ENCODE data around the gene SEPSECS.
"Not testable (repeated sequence)": the region's sequence is repeated elsewhere in the genome, so short reads cannot be mapped to it uniquely, and the experiment has no call there.

Gene SEPSECS

GRCh38 chr4:25109511-25109910 is 50.7 kb downstream of the SEPSECS start:
- no peak for DNase-seq (ENCODE audit: low read depth)

- no peak for DNase-seq (ENCODE audit: low read depth)
Observed at GRCh38 chr4:25108556-25108955, 51.7 kb downstream of the SEPSECS start.

DNA sequence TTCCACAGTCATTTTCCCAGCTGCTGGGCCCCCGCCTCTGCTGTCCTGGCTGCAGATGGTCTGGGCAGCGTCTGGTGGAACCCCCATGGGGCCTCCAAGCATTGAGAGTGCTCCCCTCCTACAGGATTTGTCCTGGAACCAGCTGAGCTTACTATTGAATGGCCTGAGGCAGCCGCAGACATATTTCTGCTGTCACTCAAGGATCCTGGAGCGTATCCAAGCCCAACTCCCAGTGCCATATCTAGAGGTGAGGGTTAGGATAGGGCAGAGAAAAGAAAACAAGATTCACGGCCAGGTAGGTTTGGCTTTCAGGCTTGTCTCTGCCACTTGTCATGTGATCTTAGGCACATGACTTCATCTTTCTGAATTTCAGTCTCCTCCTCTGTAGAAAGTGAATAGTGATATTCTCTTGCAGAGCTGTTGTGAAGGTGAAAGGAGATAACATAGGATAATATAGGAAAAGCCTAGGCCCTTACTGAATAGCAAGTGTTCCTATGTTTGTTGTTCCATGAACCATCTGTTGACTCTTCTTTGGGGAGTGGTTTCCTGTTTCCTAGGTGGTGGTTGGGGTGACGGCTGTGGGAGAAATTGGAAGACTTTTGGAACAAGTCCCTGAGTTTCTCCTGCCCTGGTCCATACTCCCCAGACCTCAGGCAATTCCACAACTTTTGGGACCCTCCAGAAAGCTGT is 52.3 kb downstream of the SEPSECS start:
- DNase-seq (ENCODE audit: low read depth): no peak

GRCh38 chr4:25106363-25107151 is 53.7 kb downstream of the SEPSECS start:
- DNase-seq (ENCODE audit: low read depth): no peak

DNA sequence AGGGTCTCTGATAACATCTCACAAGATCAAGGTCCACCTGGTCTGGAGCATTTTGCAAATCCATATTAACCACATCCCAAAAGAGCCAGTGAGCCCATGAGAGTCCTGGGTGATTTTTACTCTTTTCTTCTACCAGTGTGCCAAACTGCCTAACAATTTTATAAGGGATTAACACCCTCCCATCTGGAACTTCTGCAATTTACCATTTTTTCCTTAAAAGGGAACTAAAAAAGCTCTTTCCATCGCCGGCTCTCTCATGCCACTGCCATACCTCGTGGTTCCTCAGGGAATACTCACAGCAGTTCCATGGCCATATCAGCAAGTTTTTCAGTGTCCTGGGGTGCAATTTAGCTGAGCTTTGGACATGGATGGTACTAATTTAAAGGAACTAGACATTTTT is 55.7 kb downstream of the SEPSECS start:
- DNase-seq (ENCODE audit: low read depth): no peak

DNA sequence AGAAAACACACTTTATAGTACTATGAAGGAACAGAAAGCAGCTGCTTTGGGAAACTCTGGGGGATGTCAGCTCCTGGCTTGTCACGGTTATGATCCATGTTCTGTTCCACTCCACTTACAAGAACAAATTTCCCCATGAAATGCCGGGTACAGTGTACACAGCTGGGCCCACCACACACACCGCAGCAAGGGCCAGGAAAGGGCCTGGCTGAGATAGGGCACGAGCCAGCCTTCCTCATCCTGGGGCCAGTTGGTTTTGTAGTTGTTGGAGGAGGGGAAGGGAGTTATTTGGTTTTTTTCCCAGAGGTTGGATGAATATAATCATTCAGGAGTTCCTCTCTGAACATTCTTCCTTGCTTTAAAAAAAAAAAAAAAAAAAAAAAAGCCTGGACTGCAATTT is 56.8 kb downstream of the SEPSECS start:
- no peak for DNase-seq (ENCODE audit: low read depth)

DNA sequence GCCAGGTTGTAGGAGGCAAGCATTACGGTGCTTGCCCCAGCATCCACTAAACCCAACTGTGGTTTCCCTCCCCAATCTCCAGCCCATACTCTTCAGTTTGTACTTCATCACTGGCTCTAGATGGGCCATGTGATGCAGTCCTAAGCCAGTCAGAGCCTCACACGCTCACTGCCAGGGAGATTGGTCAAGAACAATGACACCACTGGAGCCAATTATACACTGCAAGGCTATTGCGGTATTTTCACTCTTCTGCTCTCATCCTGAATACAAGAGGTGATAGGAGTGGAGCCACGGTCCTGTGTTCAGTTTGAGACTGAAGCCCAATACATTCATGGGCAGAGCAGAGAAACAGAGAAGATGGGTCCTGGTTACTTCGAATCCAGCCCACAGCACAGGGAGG is 58.4 kb downstream of the SEPSECS start:
- DNase-seq (ENCODE audit: low read depth): no peak

DNA sequence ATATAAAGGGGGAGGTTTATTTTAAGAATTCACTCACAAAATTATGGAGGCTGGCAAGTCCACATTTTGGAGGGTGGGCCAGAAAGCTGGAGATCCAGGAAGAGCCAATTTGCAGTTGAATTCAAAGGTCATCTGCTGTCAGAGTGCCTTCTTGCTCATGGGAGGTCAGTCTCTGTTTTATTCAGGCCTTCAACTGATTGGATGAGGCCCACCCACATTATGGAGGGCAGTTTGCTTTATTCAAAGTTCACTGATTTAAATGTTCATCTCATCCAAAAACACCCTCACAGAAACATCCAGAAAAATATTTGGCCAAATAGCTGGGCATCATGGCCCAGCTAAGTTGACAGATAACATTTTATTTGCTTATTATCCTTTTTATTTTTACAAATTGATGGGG is 59.5 kb downstream of the SEPSECS start:
- no peak for DNase-seq (ENCODE audit: low read depth)

DNA sequence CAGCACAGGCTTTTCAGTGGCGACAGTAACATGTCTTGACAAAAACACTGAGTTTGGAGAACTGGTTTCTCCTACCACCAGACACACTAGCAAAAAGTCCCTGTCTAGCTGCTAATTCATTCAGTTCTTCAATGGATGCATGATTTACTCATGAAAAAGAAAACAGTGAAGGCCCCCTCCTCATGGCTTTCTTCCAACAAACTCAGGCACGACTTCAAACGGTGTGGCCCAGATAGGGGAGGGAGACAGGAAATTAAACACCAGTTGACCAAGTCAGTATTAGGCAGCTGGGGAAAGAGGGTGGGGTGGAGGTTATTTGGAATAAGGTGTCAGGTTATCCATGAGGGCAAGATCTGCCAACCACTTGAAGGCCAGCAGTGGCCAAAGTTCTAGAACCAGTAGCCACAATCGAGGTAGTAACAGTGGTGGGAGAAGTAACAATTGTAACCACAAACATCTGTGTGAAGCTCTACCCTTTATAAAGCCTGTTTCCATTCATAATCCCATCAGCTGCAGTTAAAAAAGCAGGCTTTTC is 60.2 kb downstream of the SEPSECS start:
- DNase-seq (ENCODE audit: low read depth): no peak

DNA sequence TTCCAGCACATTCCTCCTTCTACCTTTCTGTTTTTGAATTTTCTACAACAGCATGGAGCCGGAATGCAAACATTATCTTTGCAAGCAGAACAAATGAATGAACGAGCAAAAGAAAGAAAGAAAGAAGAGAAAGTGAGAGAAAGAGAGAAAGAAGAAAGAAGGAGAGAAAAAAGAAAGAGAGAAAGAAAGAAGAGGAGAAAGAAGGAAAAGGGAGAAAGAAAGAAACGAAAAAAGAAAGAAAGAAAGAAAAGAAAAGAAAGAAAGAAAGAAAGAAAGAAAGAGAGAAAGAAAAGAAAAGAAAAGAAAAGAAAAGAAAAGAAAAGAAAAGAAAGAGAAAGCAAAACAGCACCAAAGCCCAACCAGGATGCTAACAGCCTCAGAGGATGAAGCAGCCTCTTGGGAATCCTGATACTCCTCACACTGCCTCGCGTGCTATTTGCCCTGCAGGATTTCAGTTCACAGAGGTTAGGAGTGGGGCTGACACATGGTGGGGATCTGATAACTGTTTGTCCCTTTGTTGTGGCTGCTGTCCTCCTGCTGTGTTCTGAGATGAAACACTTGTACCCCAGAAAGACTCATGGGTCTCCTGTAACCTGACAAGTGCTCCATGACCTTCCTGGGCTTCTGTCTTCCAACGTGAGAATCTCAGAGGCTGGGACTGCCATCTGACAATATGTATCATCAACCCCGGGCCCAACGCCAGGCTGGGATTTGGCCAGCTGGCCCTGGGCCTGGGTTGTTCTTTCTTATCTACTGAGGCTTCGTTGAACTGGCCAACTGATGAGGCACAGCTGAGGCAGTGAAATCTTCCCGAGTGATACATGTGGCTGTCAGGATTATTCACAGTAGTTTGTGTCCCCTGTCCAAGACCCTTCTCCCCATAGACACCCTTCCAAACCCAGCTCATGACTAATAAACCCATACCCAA is 61.0 kb downstream of the SEPSECS start:
- DNase-seq (ENCODE audit: low read depth): peak; percentile 12

GRCh38 chr4:25096981-25097443 is 63.2 kb downstream of the SEPSECS start:
- DNase-seq (ENCODE audit: low read depth): no peak

DNA sequence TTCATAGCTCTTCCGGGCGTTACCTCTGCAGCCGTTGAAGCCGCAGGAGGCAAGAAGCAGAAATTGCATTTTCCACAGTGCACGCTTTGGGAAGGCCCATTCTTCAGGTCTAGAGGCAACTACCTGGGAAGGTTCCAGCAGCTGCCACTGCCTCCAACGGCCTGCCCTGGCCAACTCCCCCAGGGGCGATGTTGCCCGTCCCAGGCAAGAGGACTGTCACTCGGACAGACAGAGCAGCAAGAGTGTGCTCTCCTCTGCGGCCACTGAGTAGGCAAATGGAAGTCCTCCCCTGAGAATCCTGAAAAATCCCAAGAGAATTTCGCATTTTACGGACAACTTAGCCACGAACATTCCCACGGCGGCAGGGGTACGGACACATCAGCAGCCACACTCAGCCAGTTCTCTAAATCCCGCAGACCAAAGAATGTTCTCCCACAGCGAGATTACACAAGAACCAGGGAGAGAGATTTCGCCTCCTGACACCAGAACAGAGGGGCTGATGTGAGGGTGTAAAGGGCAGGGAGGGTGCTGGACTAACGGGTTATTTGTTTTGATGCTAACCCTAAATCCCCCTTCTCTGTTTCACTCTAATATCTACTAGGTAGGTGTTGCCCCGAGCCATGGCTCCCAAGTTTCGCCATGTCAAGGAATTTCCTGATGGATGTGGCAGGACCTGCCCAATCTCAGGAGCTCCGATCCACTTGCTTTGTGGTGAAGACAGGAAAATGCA is 63.8 kb downstream of the SEPSECS start:
- no peak for DNase-seq (ENCODE audit: low read depth)

DNA sequence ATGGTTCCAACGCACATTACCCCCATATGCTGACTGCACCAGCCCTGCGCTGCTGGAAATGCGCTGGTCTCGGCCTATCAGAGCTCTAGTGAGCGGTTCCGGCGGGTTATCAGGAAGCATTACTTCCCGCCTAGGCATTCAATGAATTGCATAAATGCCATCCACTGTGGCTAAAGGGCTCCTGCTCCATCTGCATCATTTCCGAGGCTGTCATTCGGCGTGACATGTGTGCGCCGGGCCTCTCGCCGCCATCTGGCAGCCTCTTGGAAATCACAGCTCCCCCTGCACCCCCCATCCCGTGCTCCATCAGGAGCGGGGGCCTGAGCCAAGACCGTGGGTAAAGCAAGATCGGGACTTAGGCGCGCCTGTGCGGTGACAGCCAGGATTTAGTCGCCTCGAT is 64.4 kb downstream of the SEPSECS start:
- DNase-seq (ENCODE audit: low read depth): no peak

DNA sequence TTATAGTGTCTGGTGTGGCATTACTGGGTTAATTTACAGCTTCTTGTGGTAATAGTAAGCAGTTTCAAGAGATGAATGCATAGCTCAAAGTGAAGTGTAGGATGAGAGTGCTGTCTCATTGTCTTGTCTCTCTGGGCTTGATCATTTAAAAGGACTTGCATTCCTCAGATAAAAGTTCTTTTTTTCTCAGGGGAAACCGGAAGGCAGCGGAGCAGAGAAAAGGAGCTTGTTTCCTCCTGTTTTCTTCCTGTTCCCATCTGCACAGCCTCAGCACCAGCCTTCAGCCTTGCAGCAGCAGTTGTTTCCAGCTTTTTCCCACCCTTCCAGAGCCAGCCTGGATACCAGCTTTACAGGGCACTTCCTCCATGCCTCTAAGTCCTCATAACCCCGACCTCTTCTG is 68.1 kb downstream of the SEPSECS start:
- no peak for DNase-seq (ENCODE audit: low read depth)

- DNase-seq (ENCODE audit: low read depth): no peak
Observed at GRCh38 chr4:25090516-25090915, 69.7 kb downstream of the SEPSECS start.

GRCh38 chr4:25089051-25089763 is 71.0 kb downstream of the SEPSECS start:
- no peak for DNase-seq (ENCODE audit: low read depth)

GRCh38 chr4:25088093-25088952 is 71.9 kb downstream of the SEPSECS start:
- DNase-seq (ENCODE audit: low read depth): no peak

DNA sequence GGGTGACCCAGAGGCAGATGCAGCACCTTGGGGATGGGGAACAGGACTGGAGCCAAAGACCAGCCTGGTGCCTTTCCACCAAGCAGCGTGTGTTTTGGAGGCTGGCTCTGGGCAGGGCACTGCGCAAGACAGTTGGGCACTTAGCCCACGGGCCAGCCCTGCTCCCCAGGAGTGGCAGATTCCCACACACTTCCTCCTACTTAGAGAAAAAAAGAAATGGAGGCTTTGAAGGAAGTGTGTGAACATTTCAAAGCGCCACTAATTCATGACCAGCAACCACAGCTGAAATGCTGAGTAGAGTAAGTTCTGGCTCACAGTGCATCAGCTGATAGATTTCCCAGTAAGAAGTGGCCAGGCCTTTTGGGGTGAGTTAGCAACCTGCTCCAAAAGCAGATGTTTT is 74.6 kb downstream of the SEPSECS start:
- no peak for DNase-seq (ENCODE audit: low read depth)

DNA sequence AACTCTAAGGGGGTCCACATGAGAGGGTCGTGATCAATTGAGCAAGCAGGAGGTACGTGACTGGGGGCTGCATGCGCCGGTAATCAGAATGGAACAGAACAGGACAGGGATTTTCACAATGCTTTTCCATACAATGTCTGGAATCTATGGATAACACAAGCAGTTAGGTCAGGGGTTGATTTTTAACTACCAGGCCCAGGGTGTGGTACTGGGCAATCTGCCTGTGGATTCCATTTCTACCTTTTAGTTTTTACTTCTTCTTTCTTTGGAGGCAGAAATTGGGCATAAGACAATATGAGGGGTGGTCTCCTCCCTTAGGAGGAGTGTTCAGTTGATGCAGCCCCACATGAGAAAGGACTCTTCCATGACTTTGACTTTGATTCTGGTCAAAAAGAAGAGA is 76.8 kb downstream of the SEPSECS start:
- DNase-seq (ENCODE audit: low read depth): not testable (repeated sequence)

Measured in HS-27A (cell line).